Esophagus (tissue), 2 donors: ENCODE results near the gene RBP7. TPM values are rescaled to one million over a fixed set of nuclear protein-coding genes. Genes with fewer than 3 reads are reported as not detected.
"Not testable (repeated sequence)": the region's sequence is repeated elsewhere in the genome, so short reads cannot be mapped to it uniquely, and the experiment has no call there.

Source experiments
- H3K27ac ChIP-seq, 2 donors: one replicate each; pipeline ENCODE4 v1.5.1; 2013; ENCODE audit warnings: low read depth in 2 of 2, mild to moderate bottlenecking in 2 of 2, inconsistent platforms in 1 of 2, low read length in 1 of 2, moderate library complexity in 1 of 2
- H3K27me3 ChIP-seq, 2 donors: one replicate each; pipeline ENCODE4 v1.6.1; 2013; ENCODE audit warnings: low read length in 2 of 2, control low read depth in 1 of 2, mild to moderate bottlenecking in 1 of 2; ENCODE audit not compliant: insufficient read depth in 2 of 2, control insufficient read depth in 1 of 2
- H3K36me3 ChIP-seq, 2 donors: one replicate each; pipeline ENCODE4 v1.6.1; 2013; ENCODE audit warnings: low read length in 1 of 2; ENCODE audit not compliant: control insufficient read depth in 2 of 2, insufficient read depth in 2 of 2
- H3K4me1 ChIP-seq, 2 donors: one replicate each; pipeline ENCODE4 v1.6.1; 2013; ENCODE audit warnings: low read length in 1 of 2; ENCODE audit not compliant: control insufficient read depth in 2 of 2, insufficient read depth in 2 of 2
- H3K4me3 ChIP-seq, 2 donors: one replicate each; pipeline ENCODE4 v1.5.1; 2013; ENCODE audit warnings: low read length in 2 of 2, mild to moderate bottlenecking in 2 of 2, low read depth in 1 of 2, moderate library complexity in 1 of 2
- H3K9me3 ChIP-seq, 2 donors: one replicate each; pipeline ENCODE4 v1.6.1; 2013; ENCODE audit warnings: mild to moderate bottlenecking in 2 of 2, low read depth in 1 of 2, low read length in 1 of 2, moderate library complexity in 1 of 2; ENCODE audit not compliant: control insufficient read depth in 2 of 2, insufficient read depth in 1 of 2
- WGBS, 2 donors: extraction: QIAGEN DNeasy Blood & Tissue Kit; methylation state at CpG; one replicate each; pipeline ENCODE4 v1.1.7; 2013; 5-methylcytosine and 5-hydroxymethylcytosine counted together
- polyA plus RNA-seq, 2 donors: library from polyadenylated mRNA; stranded (reverse); fragments of 200-250 nt; gene quantifications; one replicate each; pipeline ENCODE4 v1.2.3, GENCODE V29; 2013
- donor health status: healthy with polysubstance abuse.
- donor health status: Bipolar disorder and iron deficiency.

Gene RBP7
- polyA plus RNA-seq, 2 donors, result 47.6 to 66.9 TPM

DNA sequence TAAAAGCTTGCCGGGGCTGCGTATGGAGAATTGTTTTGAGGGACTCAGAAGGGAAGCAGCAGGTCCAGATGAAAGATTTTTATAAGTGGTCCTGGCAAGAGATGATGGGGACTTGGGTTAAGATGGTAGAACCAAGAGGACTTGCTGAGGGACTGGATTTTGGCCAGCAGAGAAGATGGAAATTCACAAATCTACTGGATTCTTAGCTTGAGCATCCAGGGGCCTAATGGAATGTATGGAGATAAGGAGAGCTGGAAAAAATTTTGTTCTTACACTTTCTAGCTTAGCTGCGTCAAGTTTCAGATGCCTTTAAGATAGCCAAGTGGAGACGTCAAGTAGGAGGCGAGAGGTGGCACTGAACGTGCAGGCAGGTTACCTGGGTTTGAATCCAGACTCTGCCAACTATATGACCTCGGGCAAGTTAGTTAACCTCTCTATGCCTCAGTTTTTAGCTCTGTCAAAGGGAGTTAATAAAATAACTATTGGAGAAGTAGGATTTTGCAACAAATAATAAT lies 3.4 kb upstream of the RBP7 start:
- H3K27ac ChIP-seq, result no peak overlapping the region
- no peaks in the 10 kb centered on the region for H3K9me3 ChIP-seq
- no peak overlapping the region for H3K4me3 ChIP-seq
- no peaks in the 10 kb centered on the region for H3K4me1 ChIP-seq
- 84 to 86% methylated on average over 7 of the region's 7 CpGs for WGBS, 2 donors
- no peaks in the 10 kb centered on the region for H3K36me3 ChIP-seq
- H3K27me3 ChIP-seq, result peaks cover 0 to 2% of the 10 kb centered on the region in 2 donors

DNA sequence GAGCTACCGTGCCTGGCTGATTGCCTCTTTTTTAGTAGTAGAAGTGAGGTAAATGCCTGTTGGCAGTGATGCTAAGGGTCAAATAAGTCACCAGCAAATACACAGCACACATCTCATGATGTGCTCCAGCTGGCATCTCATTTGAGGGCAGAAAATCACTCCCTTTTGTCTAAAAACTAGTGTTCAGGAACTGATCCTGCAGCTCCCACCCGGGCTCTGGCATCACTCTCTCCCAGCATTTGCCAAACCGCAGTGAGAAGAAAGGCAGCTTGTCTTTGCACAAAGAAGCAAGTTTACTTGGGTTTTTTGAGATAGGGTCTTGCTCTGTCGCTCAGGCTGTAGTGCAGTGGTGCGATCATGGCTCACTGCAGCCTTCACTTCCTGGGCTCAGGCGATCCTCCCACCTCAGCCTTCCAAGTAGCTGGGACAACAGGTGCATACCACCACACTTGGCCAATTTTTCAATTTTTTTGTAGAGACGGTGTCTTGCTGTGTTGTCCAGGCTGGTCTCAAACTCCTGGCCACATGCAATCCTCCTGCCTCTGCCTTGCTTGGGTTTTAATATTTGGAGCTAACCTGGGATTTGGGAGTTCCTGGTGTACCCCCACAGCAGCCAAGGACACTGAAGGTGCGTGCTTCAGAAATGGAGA lies 4.1 kb downstream of the RBP7 start:
- 78 to 82% methylated on average over 8 of the region's 8 CpGs for WGBS, 2 donors
- Histone ChIP-seq H3K27me3 (peaks cover 0 to 2% of the 10 kb centered on the region in 2 donors), H3K27ac (no peak overlapping the region), H3K36me3 (no peaks in the 10 kb centered on the region), H3K4me3 (no peak overlapping the region), H3K4me1 (no peaks in the 10 kb centered on the region), H3K9me3 (no peaks in the 10 kb centered on the region)

DNA sequence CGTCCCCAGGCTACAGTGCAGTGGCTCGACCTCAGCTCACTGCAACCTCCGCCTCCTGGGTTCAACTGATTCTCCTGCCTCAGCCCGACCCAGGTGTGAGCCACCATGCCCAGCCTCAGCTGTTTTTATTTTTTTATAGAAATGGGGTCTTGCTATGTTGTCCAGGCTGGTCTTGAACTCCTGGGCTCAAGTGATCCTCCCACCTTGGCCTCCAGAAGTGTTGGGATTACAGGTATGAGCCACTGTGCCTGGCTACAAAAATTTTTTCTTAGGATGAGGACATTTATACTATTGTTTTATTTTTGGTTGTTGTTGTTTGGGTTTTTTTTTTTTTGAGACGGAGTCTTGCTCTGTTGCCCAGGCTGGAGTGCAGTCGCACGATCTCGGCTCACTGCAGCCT lies 8.2 kb downstream of the RBP7 start:
- WGBS, 2 donors, result 91 to 94% methylated on average over 8 of the region's 8 CpGs
- not testable (repeated sequence) for H3K27me3 ChIP-seq, H3K9me3 ChIP-seq, H3K36me3 ChIP-seq, H3K27ac ChIP-seq, H3K4me3 ChIP-seq, H3K4me1 ChIP-seq

DNA sequence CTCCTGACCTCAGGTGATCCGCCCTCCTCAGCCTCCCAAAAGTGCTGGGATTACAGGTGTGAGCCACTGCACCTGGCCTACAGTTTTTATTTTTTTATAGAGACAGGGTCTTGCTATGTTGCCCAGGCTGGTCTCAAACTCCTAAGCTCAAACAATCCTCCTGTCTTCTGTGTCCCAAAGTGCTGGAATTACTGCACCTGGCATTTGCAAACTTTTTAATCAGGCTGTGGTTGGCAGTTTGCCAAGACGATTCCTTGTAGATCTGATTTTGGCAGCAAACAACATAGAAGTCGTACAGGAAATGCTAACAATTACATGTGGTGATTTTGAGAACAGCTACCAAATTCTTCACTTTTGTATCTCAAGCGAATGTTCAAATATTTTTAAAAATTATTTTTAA lies 10.1 kb downstream of the RBP7 start:
- Histone ChIP-seq H3K27me3 (no peaks in the 10 kb centered on the region), H3K36me3 (no peaks in the 10 kb centered on the region), H3K4me1 (no peaks in the 10 kb centered on the region), H3K4me3 (no peak overlapping the region), H3K27ac (no peak overlapping the region), H3K9me3 (no peaks in the 10 kb centered on the region)
- 43 to 53% methylated on average over 4 of the region's 4 CpGs for WGBS, 2 donors

DNA sequence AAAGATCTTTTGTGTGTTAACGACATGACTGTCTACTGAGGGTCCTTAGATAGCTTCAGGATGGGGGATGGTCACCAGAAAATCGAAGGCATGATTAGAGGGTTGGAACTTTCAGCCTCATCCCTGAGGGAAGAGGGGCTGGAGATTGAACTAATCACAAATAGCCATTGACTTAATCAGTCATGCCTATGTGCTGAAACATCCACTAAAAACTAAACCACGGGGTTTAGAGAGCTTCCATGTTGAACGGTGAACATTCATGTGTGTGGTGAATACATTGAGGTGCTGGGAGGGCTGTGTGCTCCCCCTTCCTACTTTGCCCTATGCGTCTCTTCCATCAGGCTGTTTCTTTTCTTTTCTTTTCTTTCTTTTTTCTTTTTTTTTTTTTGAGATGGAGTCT lies 17.0 kb downstream of the RBP7 start:
- Histone ChIP-seq H3K27me3 (no peaks in the 10 kb centered on the region), H3K27ac (no peak overlapping the region), H3K4me3 (no peak overlapping the region), H3K9me3 (no peaks in the 10 kb centered on the region), H3K4me1 (no peaks in the 10 kb centered on the region), H3K36me3 (no peaks in the 10 kb centered on the region)
- 85 to 86% methylated on average over 5 of the region's 5 CpGs for WGBS, 2 donors

DNA sequence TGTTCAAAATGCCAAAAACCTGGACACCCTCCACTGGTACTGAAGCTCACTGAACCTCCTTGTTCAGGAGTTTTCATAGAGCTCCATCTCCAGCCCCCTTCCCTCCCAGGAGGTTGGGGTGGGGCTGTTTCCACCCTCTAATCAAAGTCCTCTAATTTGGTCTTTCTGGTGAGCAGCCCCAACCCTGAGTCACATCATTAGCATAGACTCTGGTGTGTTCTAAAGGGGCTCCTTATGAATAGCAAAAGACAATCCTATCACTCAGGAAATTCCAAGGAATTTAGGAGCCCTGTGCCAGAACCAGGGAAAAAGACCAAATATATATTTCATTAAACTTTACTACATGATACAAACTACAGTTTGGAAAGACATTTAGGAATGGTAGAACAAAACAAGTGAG lies 22.5 kb downstream of the RBP7 start:
- H3K27me3 ChIP-seq, result no peaks in the 10 kb centered on the region
- no peaks in the 10 kb centered on the region for H3K9me3 ChIP-seq
- no peaks in the 10 kb centered on the region for H3K4me1 ChIP-seq

DNA sequence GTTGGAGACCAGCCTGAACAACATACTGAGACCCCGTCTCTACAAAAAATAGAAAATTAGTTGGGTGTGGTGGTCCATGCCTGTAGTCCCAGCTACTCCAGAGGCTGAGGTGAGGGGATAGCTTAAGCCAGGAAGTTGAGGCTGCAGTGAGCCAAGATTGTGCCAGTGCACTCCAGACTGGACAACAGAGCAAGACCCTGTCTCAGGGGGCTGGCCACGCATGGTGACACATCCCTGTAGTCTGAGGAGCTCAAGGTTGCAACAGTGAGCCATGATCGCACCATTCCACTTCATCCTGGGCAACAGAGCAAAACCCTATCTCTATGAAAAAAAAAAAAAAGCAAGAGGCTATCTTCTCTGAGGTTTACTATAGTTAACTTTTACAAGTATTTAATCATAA lies 23.1 kb downstream of the RBP7 start:
- WGBS, 2 donors, result 92 to 93% methylated on average over 3 of the region's 3 CpGs
- Histone ChIP-seq H3K36me3 (no peaks in the 10 kb centered on the region), H3K4me3 (no peak overlapping the region), H3K4me1 (no peaks in the 10 kb centered on the region), H3K9me3 (no peaks in the 10 kb centered on the region), H3K27ac (no peak overlapping the region), H3K27me3 (no peaks in the 10 kb centered on the region)

More for the DNA sequence above, 22.5 kb downstream of the RBP7 start:
- H3K4me3 ChIP-seq, result no peak overlapping the region
- H3K36me3 ChIP-seq, result no peaks in the 10 kb centered on the region
- H3K27ac ChIP-seq, result no peak overlapping the region

DNA sequence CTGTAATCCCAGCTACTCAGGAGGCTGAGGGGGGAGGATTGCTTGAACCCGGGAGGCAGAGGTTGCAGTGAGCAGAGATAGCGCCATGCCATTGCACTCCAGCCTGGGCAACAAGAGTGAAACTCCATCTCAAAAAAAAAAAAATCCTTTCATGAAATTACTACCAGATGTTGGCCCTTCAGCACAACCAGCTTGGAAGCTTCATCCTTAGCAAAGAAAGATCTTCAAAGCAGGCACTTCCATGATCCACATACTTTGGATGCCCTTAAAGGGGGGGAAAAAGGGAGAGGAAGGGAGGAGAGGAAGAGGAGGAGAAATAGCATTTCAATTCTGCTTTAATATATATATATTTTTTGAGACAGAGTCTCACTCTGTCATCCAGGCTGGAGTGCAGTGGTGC lies 23.6 kb downstream of the RBP7 start:
- H3K27ac ChIP-seq, H3K36me3 ChIP-seq, H3K9me3 ChIP-seq, H3K4me3 ChIP-seq, H3K27me3 ChIP-seq, H3K4me1 ChIP-seq: not testable (repeated sequence)
- WGBS, 2 donors, result 72 to 78% methylated on average over 2 of the region's 2 CpGs

DNA sequence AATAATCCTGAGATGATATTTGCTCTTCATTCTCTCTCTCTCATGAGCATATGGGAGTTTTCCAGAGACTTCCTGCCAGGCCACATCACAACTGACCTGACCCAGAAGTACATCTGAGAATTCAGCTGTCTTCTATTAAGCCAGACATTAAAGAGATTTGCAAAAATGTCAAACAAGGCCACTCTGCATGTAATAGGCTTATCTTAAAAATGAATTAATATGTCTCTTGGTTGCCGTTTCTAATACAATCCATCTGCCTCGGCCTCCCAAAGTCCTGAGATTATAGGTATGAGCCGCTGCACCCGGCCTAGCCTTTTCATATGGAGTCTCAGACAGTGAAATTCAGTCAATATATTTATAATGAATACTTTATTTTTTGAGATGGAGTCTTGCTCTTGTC lies 25.0 kb downstream of the RBP7 start:
- not testable (repeated sequence) for H3K9me3 ChIP-seq, H3K36me3 ChIP-seq, H3K27me3 ChIP-seq, H3K4me3 ChIP-seq, H3K27ac ChIP-seq, H3K4me1 ChIP-seq
- WGBS, 2 donors, result 73 to 79% methylated on average over 4 of the region's 4 CpGs

DNA sequence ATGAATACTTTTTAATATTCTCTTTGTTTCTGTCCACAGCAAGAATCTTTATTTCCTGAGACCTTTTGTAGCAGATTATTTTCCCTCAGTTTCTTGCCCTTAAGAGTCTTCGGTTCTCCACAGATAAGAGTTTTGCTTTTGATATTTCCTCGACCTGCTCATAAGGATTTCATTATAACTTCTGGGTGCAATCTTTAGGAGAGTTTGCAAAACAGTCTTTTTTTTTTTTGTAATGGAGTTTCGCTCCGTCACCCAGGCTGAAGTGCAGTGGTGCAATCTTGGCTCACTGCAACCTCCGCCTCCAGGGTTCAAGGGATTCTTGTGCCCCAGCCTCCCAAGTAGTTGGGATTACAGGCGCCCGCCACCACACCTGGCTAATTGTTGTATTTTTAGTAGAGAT lies 25.6 kb downstream of the RBP7 start:
- Histone ChIP-seq H3K27me3 (no peaks in the 10 kb centered on the region), H3K4me1 (no peaks in the 10 kb centered on the region), H3K27ac (no peak overlapping the region), H3K36me3 (no peaks in the 10 kb centered on the region), H3K4me3 (no peak overlapping the region), H3K9me3 (no peaks in the 10 kb centered on the region)
- 92 to 93% methylated on average over 7 of the region's 7 CpGs for WGBS, 2 donors
